Amygdala (tissue), 56 donors: ENCODE measurements around the gene PLXNA4.
A peak's percentile ranks its signal among the peaks of the same experiment; 100 is the strongest.

Experiments used
- DNase-seq, 56 donors: peaks; one replicate each; lab custom pipeline; 2025; lab: John Stamatoyannopoulos, UW

PLXNA4 gene

DNA sequence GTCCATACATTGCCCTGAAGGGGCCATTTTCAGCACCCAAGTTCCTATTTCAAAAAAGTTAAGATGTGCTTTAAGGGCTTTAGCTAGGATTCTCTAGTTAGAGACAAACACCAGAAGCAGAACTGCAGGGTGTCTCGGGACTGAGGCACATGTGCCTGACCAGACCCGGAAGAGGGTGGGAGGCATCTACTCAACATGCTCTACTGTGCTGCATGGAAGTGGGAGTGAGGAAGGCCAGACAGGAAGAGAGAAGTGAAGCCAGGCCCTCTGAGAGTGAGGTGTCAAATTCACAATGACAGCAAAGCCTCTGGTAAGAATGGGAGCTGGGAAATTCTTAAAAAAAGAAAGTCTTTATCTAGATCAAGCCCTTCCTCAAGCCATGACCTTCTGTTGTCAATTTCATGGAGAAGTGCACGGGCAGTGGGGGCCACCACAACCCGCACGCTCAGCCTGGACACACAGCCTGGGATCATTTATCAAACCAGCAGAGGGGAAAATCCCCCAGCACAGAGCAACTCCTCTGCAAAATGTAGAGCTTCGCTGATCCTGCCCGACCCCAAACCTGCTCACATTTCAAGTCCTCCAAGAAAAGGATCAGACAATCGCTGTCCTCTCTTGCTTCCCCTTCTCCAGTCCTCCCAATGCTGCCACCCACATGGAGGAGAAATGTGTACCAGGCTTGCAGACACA, 38.7 kb downstream of the PLXNA4 start:
- peak in 7 of 56 donors; percentile 3 to 44 (median 6) for DNase-seq

DNA sequence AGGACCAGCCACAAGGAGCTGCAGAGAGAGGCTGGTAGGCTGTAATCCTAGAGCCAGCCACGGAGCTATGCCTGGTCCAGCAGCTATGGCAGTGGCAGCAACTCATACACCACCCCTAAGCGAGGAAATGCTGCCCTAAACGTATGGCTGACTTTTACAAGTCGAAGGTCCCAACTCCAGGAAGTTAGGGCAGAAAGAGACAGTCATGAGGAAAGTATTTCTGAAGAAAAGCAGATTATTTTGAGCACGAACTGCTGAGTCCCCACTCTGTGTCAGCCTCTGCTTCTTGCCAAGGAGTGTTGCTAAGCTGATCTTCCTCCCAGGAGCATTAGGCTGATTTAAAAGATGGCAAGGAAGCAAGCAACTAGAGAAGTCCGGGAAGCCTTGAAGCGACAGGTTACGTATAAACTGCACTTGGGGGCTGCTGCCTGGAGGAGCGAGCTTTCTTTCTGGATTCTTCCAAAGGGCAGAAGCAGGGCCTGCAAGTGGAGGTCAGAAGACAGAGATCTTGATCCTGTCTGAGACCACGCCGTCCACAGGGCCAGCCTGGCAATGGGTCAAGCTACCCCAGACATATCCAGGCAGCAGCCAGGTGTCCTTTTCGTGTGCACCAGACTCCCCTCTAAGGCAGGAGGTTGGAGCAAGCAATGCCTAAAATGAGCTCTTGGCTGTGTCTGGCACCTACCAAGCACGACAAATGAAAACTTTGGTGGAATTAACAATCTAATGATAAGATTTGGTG, 39.4 kb downstream of the PLXNA4 start:
- DNase-seq, result no peak

DNA sequence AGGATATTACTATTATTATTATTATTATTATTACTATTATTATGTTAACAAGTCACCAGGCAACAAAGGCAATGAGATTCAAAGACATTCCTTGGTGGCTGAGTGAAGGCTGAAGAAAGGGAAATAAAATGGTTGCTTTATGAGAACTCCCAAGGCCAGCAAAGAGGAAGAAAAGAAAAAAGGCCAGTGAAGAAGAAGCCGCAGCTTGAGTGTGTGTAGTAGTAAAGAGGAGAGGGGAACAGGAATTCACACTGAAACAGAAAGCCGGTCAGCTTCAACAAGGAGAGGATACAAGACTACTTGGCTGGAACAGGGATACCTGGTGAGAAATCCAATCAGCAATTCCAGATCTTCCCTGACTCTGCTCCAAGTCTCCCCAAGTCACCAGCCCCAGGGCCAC, 42.4 kb downstream of the PLXNA4 start:
- no peak for DNase-seq

DNA sequence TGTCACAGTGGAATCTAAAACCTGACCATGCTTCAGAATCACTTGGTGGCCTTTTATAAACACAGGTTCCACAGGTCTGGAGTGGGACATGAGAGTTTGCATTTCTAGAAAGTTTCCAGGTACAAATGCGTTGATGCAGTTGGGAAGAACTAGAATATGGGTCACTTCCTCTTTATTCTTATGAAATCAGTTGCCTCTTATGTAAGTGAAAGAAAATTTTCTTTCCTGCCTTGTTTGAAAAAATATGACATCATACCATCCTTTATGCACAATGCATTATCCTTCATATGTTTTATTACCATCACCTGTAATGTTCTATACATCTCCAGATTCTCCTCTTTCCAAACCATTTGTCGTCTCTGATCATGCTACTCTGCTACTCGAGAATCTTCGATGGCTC, 44.0 kb downstream of the PLXNA4 start:
- DNase-seq, result no peak

DNA sequence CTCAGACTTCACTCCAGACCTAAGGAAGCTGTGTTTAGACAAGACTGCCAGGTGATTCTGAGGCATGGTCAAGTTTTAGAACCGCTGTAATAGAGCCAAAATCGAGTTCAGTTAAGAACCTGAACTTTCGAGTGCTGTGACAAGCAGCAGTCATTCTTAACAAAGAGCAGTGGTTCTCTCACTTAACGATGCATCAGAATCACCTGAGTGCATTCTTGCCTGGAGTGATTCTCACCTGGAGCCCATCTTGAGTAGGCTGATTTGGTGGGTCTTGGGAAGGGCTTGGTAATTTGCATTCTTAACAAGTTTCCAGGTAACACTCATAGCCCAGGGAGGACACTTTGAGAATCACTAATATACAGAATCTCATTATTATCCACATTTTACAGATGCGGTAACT, 44.7 kb downstream of the PLXNA4 start:
- no peak for DNase-seq

DNA sequence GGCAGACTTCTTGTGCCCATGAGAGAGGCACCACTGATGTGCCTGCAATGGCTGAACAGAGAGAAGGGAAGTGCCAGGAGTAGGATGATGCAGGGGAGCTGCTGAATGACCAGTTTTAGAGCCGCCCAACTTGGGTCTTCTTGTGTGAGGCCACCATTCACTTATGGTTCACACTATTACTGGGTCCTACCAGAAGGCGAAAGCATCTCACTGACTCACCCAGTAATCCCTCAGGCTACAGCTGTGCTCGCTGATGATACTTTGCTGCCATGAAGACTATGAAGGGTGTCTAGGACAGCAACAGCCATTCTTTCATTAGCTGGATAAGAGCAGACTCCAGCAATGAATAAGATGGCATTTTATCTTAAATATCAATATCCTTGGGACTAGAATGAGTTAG, 47.6 kb downstream of the PLXNA4 start:
- no peak for DNase-seq

DNA sequence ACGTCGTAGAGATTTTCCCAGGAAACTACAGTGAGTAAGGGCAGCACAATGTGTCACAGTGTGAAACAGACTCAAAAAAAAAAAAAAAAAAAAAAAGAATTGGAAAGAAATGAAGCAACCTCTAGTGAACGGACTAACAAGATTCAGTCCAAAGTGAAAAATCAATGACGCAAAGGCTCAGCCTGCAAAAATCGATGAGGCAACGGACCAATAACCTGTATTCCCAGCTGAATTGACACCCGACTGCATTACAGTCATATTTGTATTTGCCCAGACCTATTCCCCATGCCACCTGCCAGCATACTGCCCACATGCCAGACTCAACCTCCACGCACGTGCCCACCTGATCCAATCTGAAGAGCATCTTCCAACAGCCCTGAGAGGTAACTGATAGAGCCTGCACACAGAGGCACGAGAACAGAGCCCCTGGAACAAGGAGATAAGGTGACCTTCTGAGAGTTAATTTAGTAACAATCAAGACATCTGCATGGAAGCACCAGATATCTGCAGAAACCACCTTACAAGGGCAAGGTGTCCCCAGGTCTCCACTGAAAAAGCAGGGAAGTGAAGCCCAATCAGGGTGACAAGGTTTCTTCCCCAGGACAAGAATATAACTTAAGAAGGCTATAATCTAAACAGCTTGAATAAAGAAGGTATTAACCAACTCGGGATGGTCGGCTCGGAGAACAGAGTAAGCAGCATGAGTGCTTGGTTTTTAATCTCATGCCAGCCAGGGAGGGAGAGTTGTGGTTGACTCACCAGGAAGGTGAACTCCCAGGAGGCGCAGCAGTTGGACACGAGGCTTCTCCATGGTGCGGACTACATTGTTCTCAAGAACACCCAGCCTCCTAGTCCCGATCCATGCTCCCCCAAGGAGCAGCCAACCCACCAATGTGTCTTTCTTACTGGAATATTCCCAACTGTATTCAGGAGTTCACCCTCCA, 48.5 kb downstream of the PLXNA4 start:
- no peak for DNase-seq

DNA sequence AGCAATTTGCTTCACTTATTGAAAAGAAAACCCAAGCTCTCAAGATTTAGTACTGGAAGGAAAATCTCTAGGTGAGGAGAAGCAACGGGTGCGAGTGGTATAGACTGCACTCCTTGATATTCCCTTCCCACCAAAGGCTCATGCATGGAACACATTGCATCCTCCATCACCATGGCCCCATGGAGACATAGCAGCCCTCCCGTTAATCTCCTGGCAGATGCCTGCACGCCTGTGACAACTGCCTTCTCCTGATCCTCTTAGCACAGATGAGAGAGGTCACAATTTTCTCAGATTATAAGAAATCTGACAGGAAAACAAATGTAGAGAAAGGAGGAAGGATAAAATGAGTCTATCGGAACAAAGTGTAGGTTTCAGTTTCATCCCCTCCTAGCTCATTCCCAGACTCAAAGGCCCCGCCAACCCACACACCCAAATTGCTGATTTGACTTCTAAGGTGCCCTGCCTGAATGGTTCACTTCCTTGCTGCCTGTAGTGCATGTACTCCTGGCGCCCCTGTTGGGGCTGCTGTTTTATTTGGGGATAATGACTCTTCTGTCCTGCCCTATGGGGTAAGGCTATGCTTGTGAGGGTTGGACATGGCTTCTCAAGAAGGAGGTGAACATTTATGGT, 50.0 kb downstream of the PLXNA4 start:
- DNase-seq, result no peak

DNA sequence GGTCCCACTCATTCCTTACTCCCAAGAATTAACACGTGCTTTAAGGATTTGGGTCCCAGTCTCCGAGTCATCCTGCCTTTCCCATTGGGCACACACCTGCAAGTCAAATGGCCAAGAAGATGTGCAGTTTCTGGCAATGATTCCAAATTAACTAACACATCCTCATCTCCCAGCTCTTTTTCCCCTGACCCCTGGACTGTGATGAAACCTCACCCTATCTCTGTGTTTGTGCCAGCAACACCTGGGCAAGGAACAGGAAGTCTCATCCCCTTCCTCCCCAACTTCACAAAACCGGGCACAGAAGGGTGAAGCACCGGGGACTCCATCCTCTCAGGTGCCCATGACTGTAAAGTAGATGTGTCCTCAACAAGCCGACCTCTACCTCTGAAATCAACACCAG, 54.8 kb downstream of the PLXNA4 start:
- DNase-seq, result no peak

DNA sequence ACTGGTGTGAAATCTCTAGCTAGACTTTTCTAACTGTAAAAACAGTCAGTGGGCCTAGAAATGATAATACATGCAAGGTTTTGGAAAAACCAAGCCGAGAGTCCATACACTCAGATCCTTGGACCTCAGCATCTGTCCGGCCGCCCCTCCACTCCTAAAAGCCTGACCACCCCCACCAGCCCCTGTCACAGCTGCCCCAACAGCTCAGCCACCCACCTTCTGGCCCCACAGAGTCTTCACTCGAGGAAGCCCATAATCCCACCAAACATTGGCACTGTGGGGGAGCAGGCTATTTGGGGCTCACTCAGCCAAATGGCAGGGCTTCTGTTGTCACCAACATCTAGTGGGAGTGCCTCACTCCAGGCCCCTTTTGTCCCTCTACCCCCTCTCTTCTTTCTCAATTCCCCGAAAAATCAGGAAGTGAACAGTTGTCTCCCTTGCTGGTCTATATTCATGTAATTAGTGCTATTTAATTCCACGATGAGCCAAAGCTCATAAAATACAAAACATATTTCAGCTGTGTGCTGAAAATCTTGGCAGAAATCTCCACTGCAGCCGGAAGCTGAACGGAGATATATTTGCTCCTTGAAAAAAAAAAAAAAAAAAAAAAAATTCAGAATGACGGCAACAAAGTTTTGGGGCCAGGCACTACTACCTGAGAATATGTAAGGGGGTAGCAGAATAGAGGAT, 55.5 kb downstream of the PLXNA4 start:
- DNase-seq, result no peak

DNA sequence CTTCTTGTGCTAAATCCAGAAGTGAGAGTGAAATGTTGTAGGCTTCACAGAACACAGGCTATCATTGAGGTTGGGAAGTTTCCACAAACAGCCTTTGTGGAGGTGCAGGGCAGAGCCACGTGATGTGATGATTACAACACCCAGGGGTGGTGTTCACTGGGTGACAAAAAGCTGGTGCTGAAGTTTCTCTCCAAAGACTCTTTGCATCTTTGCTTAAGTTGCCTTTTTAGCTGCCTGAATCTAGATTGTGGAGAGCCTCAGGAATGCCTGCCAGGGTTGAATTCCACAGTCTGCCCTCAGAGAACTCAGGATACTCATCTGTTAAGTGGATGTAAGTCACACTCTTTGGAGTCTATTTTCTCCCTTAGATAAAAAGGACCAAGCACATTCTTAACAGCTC, 56.3 kb downstream of the PLXNA4 start:
- peak in 2 of 56 donors; percentile 7 to 20 for DNase-seq

DNA sequence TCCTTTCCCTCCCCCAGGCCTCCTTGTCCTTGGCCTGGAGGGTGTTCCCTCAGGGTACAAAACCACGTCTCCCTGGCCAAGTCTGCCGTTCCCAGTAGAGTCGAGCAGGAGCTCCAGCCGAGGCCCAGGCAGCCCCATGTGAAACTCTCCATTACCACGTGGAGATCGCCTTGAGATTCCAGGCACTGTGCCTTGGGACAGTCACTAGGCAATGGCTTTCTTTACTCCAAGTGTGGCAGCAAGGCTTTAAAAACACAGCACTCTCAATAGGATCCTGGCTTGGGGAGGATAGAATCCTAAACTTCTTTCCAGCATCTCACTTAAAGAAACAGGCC, 57.5 kb downstream of the PLXNA4 start:
- peak in 1 of 56 donors; percentile 6 for DNase-seq

DNA sequence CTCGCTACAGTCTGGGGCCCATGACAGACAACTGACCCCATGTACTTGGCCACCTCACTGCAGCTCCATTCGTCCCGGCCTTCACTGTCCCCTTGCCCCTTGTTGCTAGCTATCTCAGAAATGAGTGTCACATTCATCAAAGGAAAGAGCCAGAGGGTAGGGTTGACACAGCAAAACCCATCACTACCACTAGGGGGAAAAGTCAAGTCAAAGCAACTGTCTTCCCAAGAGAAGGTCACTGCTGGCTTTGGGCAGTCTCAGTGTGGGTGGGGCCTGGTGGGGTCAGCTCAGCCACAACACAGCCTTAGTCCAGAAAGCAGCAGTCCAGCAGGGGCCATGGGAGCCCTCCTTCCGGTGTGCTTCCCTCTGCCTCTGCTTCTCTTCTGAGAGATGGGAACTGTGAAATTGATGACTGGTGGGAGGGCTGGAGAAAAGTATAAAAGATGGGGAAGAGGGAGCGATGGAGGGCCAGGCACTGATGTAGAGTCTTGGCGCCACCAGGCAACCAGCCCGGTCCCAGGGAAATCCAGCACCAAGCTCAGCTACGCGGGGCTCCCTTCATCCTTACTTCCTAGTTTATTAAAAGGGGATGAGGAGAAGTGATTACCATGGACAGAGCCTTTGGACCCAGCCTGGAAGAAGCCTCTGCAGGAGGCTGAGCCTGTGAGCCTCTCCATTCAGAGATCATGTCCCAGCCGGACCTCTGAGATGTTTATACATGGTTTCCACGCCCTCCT, 58.0 kb downstream of the PLXNA4 start:
- DNase-seq, result no peak

DNA sequence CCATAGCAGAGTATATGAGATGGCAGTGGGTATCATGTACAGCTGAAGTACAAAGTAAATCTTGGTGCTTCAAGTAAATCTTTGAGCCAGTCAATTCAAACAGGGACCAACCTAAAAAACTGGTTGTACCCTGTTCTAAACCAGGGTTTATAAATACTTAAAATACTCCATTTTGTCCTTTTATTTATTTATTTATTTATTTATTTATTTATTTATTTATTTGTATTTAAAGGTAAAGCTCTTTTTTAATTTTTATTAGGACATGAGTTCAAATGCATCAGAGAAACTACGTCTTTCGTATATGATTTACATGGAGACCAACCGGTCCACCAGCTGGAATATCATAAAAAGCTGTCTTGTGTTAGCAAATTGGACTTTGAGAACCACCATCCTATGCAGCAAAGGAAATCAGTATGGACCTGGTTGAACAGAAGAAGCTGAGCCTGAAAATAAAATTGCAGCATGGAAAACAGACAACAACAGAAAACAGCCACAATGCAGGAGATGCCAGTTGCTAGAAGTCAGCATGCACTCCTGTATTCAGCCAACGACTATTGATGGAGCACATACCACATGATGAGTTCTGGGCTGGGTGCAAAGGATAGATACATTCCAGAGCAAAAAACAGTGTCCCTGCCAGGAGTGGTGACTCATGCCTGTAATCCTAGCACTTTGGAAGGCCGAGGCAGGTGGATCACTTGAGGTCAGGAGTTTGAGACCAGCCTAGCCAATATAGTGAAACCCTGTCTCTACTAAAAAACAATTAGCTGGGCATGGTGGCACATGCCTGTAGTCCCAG, 60.0 kb downstream of the PLXNA4 start:
- DNase-seq, result no peak

DNA sequence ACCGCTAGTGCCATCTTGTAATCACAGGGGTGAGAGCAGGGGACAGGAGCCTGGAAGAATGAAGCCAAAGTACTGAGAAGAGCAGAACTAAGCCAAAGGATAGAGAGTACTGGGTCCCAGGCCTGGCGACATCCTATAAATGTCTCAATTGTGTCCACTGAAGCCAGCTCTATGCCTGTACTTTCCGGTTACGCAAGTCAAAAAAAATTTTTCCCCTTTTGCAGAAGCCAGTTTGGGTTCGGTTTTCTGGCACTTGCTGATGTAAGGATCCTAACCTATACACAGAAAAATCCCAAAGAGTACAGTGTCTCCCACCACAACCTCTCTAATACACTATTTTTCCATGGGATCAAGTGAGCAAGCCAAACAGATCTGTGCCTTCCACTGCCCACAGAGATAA, 61.1 kb downstream of the PLXNA4 start:
- no peak for DNase-seq

DNA sequence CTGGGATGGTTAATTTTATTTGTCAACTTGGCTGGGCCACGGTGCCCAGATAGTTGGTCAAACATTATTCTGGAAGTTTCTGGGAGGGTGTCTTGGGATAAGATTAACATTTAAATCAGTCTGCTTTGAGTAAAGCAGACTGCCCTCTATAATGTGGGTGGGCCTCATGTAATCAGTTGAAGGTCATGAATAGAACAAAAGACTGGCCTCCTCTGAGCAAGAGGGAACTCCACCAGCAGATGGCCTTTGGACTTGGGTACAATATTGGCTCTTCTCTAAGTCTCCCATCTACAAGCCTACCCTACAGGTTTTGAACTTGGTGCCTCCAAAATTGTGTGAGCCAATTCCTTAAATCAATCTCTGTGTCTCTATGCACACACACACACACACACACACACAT, 61.8 kb downstream of the PLXNA4 start:
- no peak for DNase-seq

DNA sequence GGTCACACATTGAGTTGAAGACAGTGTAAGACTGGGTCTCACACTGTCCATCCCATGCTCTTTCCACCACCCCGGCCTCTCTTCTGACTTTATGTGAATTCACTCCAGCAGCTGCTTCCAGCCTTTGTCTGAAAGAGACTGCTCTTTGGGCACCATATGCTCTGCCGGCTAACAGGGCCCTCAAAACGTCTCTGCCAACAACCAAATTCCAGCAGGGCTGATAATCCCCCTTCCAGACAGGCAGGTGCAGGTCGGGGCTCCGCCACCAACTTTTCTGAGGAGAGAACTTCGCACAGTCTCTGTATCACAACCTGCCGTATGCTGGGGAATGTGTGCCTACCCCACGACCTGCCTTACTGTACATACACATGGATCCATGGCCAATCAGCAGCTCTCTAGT, 64.3 kb downstream of the PLXNA4 start:
- DNase-seq, result no peak

DNA sequence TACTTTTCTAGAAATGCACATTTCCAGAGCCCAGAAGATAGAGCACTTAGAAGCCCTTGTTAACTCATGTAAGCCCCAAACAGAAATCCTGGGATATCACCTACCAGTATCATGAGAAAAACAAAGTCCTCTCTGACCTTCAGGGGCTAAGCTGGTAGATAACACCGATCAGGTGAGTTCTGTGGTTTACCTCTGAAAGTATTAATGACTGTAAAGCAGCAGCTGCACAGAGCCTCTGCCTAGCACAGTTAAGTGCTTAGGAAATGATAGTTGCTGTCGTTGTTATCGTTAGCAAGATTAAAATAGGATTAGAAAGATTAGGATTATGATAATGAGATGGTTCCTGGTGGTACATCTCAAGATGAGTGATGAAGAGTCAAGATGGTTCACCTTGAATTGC, 64.9 kb downstream of the PLXNA4 start:
- DNase-seq, result no peak

DNA sequence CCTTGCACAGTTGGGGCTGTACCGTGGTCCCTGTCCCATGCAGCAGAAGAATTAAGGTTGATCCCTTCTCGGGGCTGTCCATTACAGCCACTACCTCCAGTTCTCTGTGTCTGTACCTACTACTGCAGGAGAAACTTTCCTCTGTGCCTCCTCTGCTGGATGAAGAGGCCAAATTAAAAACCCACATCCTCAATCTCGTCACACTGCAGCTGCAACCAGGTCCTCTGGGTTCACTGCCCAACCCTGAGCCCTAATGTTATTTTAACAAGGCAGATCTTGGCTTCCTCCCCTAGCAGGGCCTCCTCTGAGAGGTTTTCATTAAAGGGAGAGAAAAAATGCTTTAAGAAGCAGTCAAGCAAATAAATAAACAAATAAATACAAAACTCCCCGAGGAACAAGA, 66.6 kb downstream of the PLXNA4 start:
- DNase-seq, result no peak
